Keratinocyte (primary cell): Measurements from ENCODE around the gene CCDC9. TPM values are rescaled to one million over a fixed set of nuclear protein-coding genes. Genes with fewer than 3 reads are reported as not detected.

Experiments used
- DNase-seq: peaks from one replicate; pipeline ENCODE4 v3.0.0-alpha.2; 2011; ENCODE audit warnings: low read depth, missing footprints, low spot score
- FAIRE-seq: peaks from 2 replicates; lab custom pipeline; 2011; peaks lifted over from hg19 to GRCh38; lab: Jason Lieb, UNC
- H2AFZ ChIP-seq: 2 replicates; pipeline ENCODE4 v1.6.0; 2012; ENCODE audit warnings: low read length, control low read depth, inconsistent platforms; ENCODE audit not compliant: control insufficient read depth
- H3K27ac ChIP-seq: 2 replicates; pipeline ENCODE4 v1.5.1; 2011; ENCODE audit warnings: low read length; ENCODE audit not compliant: control insufficient read depth, insufficient read depth
- H3K27me3 ChIP-seq: 3 replicates; pipeline ENCODE4 v1.6.0; 2011; ENCODE audit warnings: low read length; ENCODE audit not compliant: control insufficient read depth, insufficient read depth; ENCODE audit errors: extremely low read depth
- H3K36me3 ChIP-seq, 2 experiments: 2 replicates in 1 of 2; 3 replicates in 1 of 2; pipeline ENCODE4 v1.5.1; 2011; ENCODE audit warnings: low read length in 2 of 2, mild to moderate bottlenecking in 1 of 2; ENCODE audit not compliant: control insufficient read depth in 2 of 2, insufficient read depth in 2 of 2; ENCODE audit errors: extremely low read depth in 1 of 2
- H3K4me1 ChIP-seq: 3 replicates; pipeline ENCODE4 v1.5.1; 2011; ENCODE audit warnings: low read length; ENCODE audit not compliant: control insufficient read depth, insufficient read depth; ENCODE audit errors: extremely low read depth
- H3K4me2 ChIP-seq: 3 replicates; pipeline ENCODE4 v1.6.0; 2011; ENCODE audit warnings: low read depth, low read length; ENCODE audit not compliant: control insufficient read depth, insufficient read depth; ENCODE audit errors: extremely low read depth
- H3K4me3 ChIP-seq, 3 experiments: fragments of 200-600 bp in 1 of 3; sonication (generic) in 1 of 3; 2 replicates in 2 of 3; 3 replicates in 1 of 3; pipeline ENCODE4 v1.5.1; 2011 to 2016; ENCODE audit warnings: low read length in 3 of 3, mild to moderate bottlenecking in 3 of 3, control low read depth in 2 of 3, inconsistent platforms in 1 of 3, low read depth in 1 of 3, mixed read lengths in 1 of 3, mixed run types in 1 of 3, moderate library complexity in 1 of 3; ENCODE audit not compliant: control insufficient read depth in 2 of 3, insufficient read depth in 2 of 3; ENCODE audit errors: extremely low read depth in 1 of 3
- H3K79me2 ChIP-seq: 2 replicates; pipeline ENCODE4 v1.6.0; 2012; ENCODE audit warnings: low read length; ENCODE audit not compliant: control insufficient read depth, insufficient read depth
- H3K9ac ChIP-seq: 3 replicates; pipeline ENCODE4 v1.6.0; 2011; ENCODE audit warnings: low read length; ENCODE audit not compliant: control insufficient read depth, insufficient read depth; ENCODE audit errors: extremely low read depth
- H3K9me1 ChIP-seq: 3 replicates; pipeline ENCODE4 v1.6.0; 2011; ENCODE audit warnings: low read length; ENCODE audit not compliant: control insufficient read depth, insufficient read depth; ENCODE audit errors: extremely low read depth
- H3K9me3 ChIP-seq: 2 replicates; pipeline ENCODE4 v1.5.1; 2012; ENCODE audit warnings: low read depth, low read length; ENCODE audit not compliant: control insufficient read depth
- H4K20me1 ChIP-seq: 3 replicates; pipeline ENCODE4 v1.6.0; 2011; ENCODE audit warnings: low read length; ENCODE audit not compliant: control insufficient read depth, insufficient read depth; ENCODE audit errors: extremely low read depth
- EZH2 ChIP-seq: IDR thresholded peaks from one replicate; pipeline ENCODE4 v1.6.1; 2012; ENCODE audit warnings: inconsistent platforms, mild to moderate bottlenecking, low read length, moderate library complexity
- dilution Hi-C: fragments of 300-500 bp; cut with MboI; formaldehyde crosslinking; loops from one replicate; pipeline ENCODE4 v1.7.0; 2020; ENCODE audit warnings: low sequenced_read_pairs; ENCODE audit not compliant: extremely low pct_ligation_motif_present
- polyA plus RNA-seq, 5 experiments: library from polyadenylated mRNA; depleted of rRNA in 3 of 5; stranded (reverse) in 3 of 5; stranded (forward) in 1 of 5; unstranded in 1 of 5; fragments of >200 nt; gene quantifications; 1 replicate in 1 of 5; 2 replicates in 3 of 5; 3 replicates in 1 of 5; pipeline versions ENCODE4 v1.2.1 to v1.2.3, GENCODE V29; 2011 to 2012; ENCODE audit warnings: missing spikeins in 2 of 5, low read depth in 1 of 5, low replicate concordance in 1 of 5
- TF ChIP-seq, protein P1 (sequence below), 3 experiments: IDR thresholded peaks in 1 of 3; conservative IDR thresholded peaks in 1 of 3; optimal IDR thresholded peaks in 1 of 3; 2 replicates in 2 of 3; 3 replicates in 1 of 3; pipeline versions ENCODE3 to v1.5.1; 2011; ENCODE audit warnings: low read length in 3 of 3, mild to moderate bottlenecking in 3 of 3, moderate library complexity in 2 of 3, control low read depth in 1 of 3, inconsistent platforms in 1 of 3; ENCODE audit not compliant: insufficient read depth in 2 of 3; ENCODE audit errors: extremely low read depth in 1 of 3

CCDC9 gene
- polyA plus RNA-seq, 1 donor (not counting 4 experiments of a cell fraction or from before 2014, with no cell fraction given): 2.8 TPM

DNA sequence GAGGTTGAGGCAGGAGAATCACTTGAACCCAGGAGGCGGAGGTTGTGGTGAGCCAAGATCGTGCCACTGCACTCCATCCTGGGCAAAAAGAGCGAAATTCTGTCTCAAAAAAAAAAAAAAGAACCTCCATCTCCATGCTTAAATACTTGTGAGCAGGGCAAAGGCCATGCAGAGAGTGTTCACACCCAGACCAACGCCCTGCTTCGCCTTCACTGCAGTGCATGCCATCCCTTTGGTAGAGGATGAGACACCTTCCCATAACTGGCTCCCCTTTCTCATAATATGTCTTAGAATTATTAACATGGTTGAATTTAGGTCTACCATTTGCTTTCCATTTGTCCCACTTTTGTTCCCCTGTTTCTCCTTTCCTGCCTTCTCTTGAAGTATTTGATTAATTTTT lies 40.7 kb upstream of the CCDC9 start:
- FAIRE-seq: no peak

DNA sequence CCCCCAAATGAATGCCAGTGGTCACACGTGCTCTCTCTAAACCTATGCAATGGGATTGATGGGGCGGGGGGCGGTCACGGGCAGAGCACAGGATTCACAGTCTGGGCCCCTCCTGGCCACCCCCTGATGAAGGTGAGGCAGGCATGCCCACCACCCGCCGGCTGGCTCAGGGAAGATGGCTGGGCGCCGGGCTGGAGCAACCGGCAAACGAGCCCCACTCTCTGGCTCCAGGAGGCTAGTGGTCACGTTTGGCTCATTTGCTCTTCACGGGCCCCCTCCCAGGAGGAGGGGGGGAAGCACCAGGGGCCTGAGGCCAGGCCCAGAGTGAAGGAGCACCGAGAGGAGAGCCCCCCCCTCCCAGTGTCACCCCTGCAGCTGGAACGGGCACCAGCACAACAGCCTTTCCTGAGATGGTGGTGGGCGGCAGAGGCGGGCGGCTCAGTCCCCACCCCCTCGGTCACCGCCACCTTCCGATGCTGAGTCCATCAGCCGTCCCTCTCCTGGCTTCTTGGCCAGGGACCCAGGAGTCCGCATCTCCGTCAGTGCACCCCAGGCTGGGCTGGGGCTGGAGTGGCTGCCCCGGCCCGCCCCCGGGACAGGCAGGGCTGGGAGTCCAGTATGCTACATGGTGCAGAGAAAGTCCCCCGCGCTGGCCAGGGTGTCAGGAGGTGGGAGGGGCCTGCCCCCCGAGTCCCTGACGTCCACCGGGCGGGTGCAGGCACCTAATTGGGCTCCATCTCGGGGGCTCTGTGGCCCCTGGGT lies 35.1 kb upstream of the CCDC9 start:
- Histone ChIP-seq H3K9me1 (no peaks in the 10 kb centered on the region), H3K9ac (no peak overlapping the region), H3K27ac (no peak overlapping the region), H3K27me3 (no peaks in the 10 kb centered on the region), H3K79me2 (no peaks in the 10 kb centered on the region), H3K4me3 (no peak overlapping the region), H3K4me1 (peaks cover 4% of the 10 kb centered on the region), H3K9me3 (no peaks in the 10 kb centered on the region), H3K36me3 (peaks cover 0 to 3% of the 10 kb centered on the region in 2 experiments), H2AFZ (no peak overlapping the region), H3K4me2 (no peak overlapping the region), H4K20me1 (no peaks in the 10 kb centered on the region)
- TF ChIP-seq EZH2: no peak
- TF ChIP-seq, protein P1, sequence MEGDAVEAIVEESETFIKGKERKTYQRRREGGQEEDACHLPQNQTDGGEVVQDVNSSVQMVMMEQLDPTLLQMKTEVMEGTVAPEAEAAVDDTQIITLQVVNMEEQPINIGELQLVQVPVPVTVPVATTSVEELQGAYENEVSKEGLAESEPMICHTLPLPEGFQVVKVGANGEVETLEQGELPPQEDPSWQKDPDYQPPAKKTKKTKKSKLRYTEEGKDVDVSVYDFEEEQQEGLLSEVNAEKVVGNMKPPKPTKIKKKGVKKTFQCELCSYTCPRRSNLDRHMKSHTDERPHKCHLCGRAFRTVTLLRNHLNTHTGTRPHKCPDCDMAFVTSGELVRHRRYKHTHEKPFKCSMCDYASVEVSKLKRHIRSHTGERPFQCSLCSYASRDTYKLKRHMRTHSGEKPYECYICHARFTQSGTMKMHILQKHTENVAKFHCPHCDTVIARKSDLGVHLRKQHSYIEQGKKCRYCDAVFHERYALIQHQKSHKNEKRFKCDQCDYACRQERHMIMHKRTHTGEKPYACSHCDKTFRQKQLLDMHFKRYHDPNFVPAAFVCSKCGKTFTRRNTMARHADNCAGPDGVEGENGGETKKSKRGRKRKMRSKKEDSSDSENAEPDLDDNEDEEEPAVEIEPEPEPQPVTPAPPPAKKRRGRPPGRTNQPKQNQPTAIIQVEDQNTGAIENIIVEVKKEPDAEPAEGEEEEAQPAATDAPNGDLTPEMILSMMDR (optimal IDR thresholded peaks at IDR 0.05 in 1 of 3, IDR thresholded peaks at IDR 0.05 in 1 of 3, conservative IDR thresholded peaks at IDR 0.05 in 1 of 3; ENCODE audit: extremely low read depth in 1 of 3, insufficient read depth in 2 of 3, low read length in 3 of 3): no peak
- FAIRE-seq (no peak), DNase-seq (no peak)
- dilution Hi-C loops: no loop called here

More for the DNA sequence above, 40.7 kb upstream of the CCDC9 start:
- Histone ChIP-seq H3K4me2 (no peak overlapping the region), H3K9ac (no peak overlapping the region), H3K9me3 (no peaks in the 10 kb centered on the region), H3K9me1 (no peaks in the 10 kb centered on the region), H4K20me1 (no peaks in the 10 kb centered on the region), H3K4me1 (peaks cover 3% of the 10 kb centered on the region), H3K27ac (no peak overlapping the region), H3K36me3 (no peaks in the 10 kb centered on the region), H3K4me3 (no peak overlapping the region), H3K27me3 (no peaks in the 10 kb centered on the region), H2AFZ (no peak overlapping the region), H3K79me2 (no peaks in the 10 kb centered on the region)
- TF ChIP-seq EZH2: no peak
- TF ChIP-seq, protein P1 (optimal IDR thresholded peaks at IDR 0.05 in 1 of 3, IDR thresholded peaks at IDR 0.05 in 1 of 3, conservative IDR thresholded peaks at IDR 0.05 in 1 of 3; ENCODE audit: extremely low read depth in 1 of 3, insufficient read depth in 2 of 3, low read length in 3 of 3): no peak
- no peak for DNase-seq
- dilution Hi-C loops: no loop called here
